HEK293 (cell line): Measurements from ENCODE around the gene RASSF8.
A peak's percentile ranks its signal among the peaks of the same experiment; 100 is the strongest.

Experiments used
- GLIS1 ChIP-seq: fragments of 450-650 bp; formaldehyde crosslinking; IDR thresholded peaks from 2 replicates; pipeline ENCODE4 v1.5.1; 2016; ENCODE audit warnings: missing biosample characterization, missing genetic modification characterization
- MYNN ChIP-seq: fragments of 450-650 bp; formaldehyde crosslinking; IDR thresholded peaks from 2 replicates; pipeline ENCODE4 v1.5.1; 2016; ENCODE audit warnings: missing biosample characterization, missing genetic modification characterization, borderline replicate concordance
- OSR2 ChIP-seq: fragments of 450-650 bp; formaldehyde crosslinking; IDR thresholded peaks from 2 replicates; pipeline ENCODE4 v1.5.1; 2016; ENCODE audit warnings: missing biosample characterization, missing genetic modification characterization
- ZEB2 ChIP-seq: fragments of 450-650 bp; formaldehyde crosslinking; IDR thresholded peaks from 2 replicates; pipeline ENCODE4 v1.5.1; 2016; ENCODE audit warnings: missing biosample characterization, missing genetic modification characterization
- ZFP41 ChIP-seq: fragments of 450-650 bp; formaldehyde crosslinking; IDR thresholded peaks from 2 replicates; pipeline ENCODE4 v1.5.1; 2016; ENCODE audit warnings: missing biosample characterization, missing genetic modification characterization, borderline replicate concordance
- ZNF48 ChIP-seq: fragments of 450-650 bp; formaldehyde crosslinking; IDR thresholded peaks from 2 replicates; pipeline ENCODE4 v1.5.1; 2016; ENCODE audit warnings: missing biosample characterization, missing genetic modification characterization
- ZNF561 ChIP-seq: fragments of 450-650 bp; IDR thresholded peaks from 2 replicates; pipeline ENCODE4 v1.5.1; 2018; ENCODE audit warnings: missing biosample characterization, missing genetic modification characterization, borderline replicate concordance
- TF ChIP-seq, protein P1 (sequence below): fragments of 450-650 bp; formaldehyde crosslinking; IDR thresholded peaks from 2 replicates; pipeline ENCODE4 v1.5.1; 2017; ENCODE audit warnings: missing biosample characterization, missing genetic modification characterization
- TF ChIP-seq, protein P2 (sequence below): fragments of 450-650 bp; formaldehyde crosslinking; IDR thresholded peaks from 2 replicates; pipeline ENCODE4 v1.5.1; 2016; ENCODE audit warnings: missing biosample characterization, missing genetic modification characterization
- TF ChIP-seq, protein P3 (sequence below): fragments of 450-650 bp; formaldehyde crosslinking; IDR thresholded peaks from 2 replicates; pipeline ENCODE4 v1.5.1; 2016; ENCODE audit warnings: missing biosample characterization, missing genetic modification characterization
- TF ChIP-seq, protein P4 (sequence below): fragments of 450-650 bp; formaldehyde crosslinking; IDR thresholded peaks from 2 replicates; pipeline ENCODE4 v1.5.1; 2016; ENCODE audit warnings: missing biosample characterization, missing genetic modification characterization
- TF ChIP-seq, protein P5 (sequence below): IDR thresholded peaks from 2 replicates; pipeline ENCODE4 v1.6.1; 2011; ENCODE audit warnings: mild to moderate bottlenecking, low read depth, low read length, borderline replicate concordance
- TF ChIP-seq, protein P6 (sequence below): fragments of 450-650 bp; formaldehyde crosslinking; IDR thresholded peaks from 2 replicates; pipeline ENCODE4 v1.5.1; 2017; ENCODE audit warnings: missing biosample characterization, missing genetic modification characterization
- TF ChIP-seq, protein P7 (sequence below): fragments of 450-650 bp; formaldehyde crosslinking; conservative IDR thresholded peaks from 2 replicates; pipeline ENCODE4 v1.5.1; 2016; ENCODE audit warnings: low read depth, missing biosample characterization, missing genetic modification characterization
- TF ChIP-seq, protein P8 (sequence below): fragments of 450-650 bp; formaldehyde crosslinking; IDR thresholded peaks from 2 replicates; pipeline ENCODE4 v1.5.1; 2016; ENCODE audit warnings: missing biosample characterization, missing genetic modification characterization, borderline replicate concordance
- TF ChIP-seq, protein P9 (sequence below): fragments of 450-650 bp; formaldehyde crosslinking; IDR thresholded peaks from 2 replicates; pipeline ENCODE4 v1.5.1; 2017; ENCODE audit warnings: missing biosample characterization, mild to moderate bottlenecking, missing genetic modification characterization, moderate library complexity
- TF ChIP-seq, protein P10 (sequence below): fragments of 450-650 bp; formaldehyde crosslinking; IDR thresholded peaks from 2 replicates; pipeline ENCODE4 v1.5.1; 2016; ENCODE audit warnings: missing biosample characterization, missing genetic modification characterization

Gene RASSF8

DNA sequence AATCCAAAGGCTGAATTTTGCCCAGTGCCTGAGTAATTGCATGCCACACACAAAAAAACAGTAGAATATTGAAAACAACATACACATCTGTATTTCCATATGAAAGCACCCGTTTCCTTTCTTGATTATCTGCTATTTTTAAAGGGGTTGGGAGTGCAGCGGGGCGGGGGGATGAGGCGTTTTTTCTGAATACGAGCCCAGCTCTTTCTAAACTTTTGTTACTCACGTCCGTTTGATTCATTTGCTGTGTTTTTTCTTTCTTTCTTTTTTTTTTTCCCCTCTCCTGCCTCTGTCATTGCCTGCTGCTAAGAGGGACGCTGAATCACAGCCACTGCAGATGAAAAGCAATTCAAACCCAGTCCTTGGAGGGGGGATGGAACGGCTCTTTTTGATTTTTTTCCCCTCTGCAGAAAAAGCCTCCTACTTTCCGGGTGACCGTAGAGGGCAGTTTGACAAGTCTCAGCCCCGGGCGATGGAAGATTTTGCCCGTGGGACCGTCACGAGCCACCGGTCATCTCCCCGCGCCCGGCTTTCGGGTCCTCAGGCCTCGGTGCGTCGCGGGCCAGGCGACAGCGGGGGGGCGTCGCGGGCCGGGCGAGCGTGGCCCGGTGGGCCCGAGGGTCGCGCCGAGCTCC is 572 bp upstream of the RASSF8 start (continued):
- TF ChIP-seq, protein P1, sequence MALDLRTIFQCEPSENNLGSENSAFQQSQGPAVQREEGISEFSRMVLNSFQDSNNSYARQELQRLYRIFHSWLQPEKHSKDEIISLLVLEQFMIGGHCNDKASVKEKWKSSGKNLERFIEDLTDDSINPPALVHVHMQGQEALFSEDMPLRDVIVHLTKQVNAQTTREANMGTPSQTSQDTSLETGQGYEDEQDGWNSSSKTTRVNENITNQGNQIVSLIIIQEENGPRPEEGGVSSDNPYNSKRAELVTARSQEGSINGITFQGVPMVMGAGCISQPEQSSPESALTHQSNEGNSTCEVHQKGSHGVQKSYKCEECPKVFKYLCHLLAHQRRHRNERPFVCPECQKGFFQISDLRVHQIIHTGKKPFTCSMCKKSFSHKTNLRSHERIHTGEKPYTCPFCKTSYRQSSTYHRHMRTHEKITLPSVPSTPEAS (tag by site-specific recombination): no peak
- no peak for TF ChIP-seq GLIS1 (tag by site-specific recombination)
- TF ChIP-seq, protein P2, sequence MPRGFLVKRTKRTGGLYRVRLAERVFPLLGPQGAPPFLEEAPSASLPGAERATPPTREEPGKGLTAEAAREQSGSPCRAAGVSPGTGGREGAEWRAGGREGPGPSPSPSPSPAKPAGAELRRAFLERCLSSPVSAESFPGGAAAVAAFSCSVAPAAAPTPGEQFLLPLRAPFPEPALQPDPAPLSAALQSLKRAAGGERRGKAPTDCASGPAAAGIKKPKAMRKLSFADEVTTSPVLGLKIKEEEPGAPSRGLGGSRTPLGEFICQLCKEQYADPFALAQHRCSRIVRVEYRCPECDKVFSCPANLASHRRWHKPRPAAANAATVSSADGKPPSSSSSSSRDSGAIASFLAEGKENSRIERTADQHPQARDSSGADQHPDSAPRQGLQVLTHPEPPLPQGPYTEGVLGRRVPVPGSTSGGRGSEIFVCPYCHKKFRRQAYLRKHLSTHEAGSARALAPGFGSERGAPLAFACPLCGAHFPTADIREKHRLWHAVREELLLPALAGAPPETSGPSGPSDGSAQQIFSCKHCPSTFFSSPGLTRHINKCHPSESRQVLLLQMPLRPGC (tag by site-specific recombination): no peak
- TF ChIP-seq, protein P3, sequence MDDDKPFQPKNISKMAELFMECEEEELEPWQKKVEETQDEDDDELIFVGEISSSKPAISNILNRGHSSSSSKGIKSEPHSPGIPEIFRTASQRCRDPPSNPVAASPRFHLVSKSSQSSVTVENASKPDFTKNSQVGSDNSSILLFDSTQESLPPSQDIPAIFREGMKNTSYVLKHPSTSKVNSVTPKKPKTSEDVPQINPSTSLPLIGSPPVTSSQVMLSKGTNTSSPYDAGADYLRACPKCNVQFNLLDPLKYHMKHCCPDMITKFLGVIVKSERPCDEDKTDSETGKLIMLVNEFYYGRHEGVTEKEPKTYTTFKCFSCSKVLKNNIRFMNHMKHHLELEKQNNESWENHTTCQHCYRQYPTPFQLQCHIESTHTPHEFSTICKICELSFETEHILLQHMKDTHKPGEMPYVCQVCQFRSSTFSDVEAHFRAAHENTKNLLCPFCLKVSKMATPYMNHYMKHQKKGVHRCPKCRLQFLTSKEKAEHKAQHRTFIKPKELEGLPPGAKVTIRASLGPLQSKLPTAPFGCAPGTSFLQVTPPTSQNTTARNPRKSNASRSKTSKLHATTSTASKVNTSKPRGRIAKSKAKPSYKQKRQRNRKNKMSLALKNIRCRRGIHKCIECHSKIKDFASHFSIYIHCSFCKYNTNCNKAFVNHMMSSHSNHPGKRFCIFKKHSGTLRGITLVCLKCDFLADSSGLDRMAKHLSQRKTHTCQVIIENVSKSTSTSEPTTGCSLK (tag by site-specific recombination): no peak
- TF ChIP-seq, protein P4, sequence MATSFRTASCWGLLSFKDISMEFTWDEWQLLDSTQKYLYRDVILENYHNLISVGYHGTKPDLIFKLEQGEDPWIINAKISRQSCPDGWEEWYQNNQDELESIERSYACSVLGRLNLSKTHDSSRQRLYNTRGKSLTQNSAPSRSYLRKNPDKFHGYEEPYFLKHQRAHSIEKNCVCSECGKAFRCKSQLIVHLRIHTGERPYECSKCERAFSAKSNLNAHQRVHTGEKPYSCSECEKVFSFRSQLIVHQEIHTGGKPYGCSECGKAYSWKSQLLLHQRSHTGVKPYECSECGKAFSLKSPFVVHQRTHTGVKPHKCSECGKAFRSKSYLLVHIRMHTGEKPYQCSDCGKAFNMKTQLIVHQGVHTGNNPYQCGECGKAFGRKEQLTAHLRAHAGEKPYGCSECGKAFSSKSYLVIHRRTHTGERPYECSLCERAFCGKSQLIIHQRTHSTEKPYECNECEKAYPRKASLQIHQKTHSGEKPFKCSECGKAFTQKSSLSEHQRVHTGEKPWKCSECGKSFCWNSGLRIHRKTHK (tag by site-specific recombination): no peak
- peak; percentile 79; the same call in 1 of the 2 replicates for TF ChIP-seq ZNF561
- TF ChIP-seq ZEB2 (tag by site-specific recombination): peak; percentile 26; the same call in 1 of the 2 replicates
- TF ChIP-seq, protein P5, sequence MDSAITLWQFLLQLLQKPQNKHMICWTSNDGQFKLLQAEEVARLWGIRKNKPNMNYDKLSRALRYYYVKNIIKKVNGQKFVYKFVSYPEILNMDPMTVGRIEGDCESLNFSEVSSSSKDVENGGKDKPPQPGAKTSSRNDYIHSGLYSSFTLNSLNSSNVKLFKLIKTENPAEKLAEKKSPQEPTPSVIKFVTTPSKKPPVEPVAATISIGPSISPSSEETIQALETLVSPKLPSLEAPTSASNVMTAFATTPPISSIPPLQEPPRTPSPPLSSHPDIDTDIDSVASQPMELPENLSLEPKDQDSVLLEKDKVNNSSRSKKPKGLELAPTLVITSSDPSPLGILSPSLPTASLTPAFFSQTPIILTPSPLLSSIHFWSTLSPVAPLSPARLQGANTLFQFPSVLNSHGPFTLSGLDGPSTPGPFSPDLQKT: no peak
- no peak for TF ChIP-seq ZFP41 (tag by site-specific recombination)
- TF ChIP-seq, protein P6, sequence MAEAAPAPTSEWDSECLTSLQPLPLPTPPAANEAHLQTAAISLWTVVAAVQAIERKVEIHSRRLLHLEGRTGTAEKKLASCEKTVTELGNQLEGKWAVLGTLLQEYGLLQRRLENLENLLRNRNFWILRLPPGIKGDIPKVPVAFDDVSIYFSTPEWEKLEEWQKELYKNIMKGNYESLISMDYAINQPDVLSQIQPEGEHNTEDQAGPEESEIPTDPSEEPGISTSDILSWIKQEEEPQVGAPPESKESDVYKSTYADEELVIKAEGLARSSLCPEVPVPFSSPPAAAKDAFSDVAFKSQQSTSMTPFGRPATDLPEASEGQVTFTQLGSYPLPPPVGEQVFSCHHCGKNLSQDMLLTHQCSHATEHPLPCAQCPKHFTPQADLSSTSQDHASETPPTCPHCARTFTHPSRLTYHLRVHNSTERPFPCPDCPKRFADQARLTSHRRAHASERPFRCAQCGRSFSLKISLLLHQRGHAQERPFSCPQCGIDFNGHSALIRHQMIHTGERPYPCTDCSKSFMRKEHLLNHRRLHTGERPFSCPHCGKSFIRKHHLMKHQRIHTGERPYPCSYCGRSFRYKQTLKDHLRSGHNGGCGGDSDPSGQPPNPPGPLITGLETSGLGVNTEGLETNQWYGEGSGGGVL (tag by site-specific recombination): no peak; the same call in 1 of the 2 replicates
- TF ChIP-seq, protein P7, sequence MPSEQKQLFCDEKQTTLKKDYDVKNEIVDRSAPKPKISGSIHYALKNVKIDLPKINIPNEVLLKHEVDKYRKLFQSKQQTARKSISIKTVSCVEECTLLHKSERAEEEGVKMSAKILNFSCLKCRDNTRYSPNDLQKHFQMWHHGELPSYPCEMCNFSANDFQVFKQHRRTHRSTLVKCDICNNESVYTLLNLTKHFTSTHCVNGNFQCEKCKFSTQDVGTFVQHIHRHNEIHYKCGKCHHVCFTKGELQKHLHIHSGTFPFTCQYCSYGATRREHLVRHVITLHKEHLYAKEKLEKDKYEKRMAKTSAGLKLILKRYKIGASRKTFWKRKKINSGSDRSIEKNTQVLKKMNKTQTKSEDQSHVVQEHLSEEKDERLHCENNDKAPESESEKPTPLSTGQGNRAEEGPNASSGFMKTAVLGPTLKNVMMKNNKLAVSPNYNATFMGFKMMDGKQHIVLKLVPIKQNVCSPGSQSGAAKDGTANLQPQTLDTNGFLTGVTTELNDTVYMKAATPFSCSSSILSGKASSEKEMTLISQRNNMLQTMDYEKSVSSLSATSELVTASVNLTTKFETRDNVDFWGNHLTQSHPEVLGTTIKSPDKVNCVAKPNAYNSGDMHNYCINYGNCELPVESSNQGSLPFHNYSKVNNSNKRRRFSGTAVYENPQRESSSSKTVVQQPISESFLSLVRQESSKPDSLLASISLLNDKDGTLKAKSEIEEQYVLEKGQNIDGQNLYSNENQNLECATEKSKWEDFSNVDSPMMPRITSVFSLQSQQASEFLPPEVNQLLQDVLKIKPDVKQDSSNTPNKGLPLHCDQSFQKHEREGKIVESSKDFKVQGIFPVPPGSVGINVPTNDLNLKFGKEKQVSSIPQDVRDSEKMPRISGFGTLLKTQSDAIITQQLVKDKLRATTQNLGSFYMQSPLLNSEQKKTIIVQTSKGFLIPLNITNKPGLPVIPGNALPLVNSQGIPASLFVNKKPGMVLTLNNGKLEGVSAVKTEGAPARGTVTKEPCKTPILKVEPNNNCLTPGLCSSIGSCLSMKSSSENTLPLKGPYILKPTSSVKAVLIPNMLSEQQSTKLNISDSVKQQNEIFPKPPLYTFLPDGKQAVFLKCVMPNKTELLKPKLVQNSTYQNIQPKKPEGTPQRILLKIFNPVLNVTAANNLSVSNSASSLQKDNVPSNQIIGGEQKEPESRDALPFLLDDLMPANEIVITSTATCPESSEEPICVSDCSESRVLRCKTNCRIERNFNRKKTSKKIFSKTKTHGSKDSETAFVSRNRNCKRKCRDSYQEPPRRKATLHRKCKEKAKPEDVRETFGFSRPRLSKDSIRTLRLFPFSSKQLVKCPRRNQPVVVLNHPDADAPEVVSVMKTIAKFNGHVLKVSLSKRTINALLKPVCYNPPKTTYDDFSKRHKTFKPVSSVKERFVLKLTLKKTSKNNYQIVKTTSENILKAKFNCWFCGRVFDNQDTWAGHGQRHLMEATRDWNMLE: no peak
- TF ChIP-seq OSR2: no peak
- TF ChIP-seq, protein P8, sequence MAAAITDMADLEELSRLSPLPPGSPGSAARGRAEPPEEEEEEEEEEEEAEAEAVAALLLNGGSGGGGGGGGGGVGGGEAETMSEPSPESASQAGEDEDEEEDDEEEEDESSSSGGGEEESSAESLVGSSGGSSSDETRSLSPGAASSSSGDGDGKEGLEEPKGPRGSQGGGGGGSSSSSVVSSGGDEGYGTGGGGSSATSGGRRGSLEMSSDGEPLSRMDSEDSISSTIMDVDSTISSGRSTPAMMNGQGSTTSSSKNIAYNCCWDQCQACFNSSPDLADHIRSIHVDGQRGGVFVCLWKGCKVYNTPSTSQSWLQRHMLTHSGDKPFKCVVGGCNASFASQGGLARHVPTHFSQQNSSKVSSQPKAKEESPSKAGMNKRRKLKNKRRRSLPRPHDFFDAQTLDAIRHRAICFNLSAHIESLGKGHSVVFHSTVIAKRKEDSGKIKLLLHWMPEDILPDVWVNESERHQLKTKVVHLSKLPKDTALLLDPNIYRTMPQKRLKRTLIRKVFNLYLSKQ: no peak
- TF ChIP-seq, protein P9, sequence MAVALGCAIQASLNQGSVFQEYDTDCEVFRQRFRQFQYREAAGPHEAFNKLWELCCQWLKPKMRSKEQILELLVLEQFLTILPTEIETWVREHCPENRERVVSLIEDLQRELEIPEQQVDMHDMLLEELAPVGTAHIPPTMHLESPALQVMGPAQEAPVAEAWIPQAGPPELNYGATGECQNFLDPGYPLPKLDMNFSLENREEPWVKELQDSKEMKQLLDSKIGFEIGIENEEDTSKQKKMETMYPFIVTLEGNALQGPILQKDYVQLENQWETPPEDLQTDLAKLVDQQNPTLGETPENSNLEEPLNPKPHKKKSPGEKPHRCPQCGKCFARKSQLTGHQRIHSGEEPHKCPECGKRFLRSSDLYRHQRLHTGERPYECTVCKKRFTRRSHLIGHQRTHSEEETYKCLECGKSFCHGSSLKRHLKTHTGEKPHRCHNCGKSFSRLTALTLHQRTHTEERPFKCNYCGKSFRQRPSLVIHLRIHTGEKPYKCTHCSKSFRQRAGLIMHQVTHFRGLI: no peak
- TF ChIP-seq ZNF48 (tag by site-specific recombination): no peak
- TF ChIP-seq, protein P10, sequence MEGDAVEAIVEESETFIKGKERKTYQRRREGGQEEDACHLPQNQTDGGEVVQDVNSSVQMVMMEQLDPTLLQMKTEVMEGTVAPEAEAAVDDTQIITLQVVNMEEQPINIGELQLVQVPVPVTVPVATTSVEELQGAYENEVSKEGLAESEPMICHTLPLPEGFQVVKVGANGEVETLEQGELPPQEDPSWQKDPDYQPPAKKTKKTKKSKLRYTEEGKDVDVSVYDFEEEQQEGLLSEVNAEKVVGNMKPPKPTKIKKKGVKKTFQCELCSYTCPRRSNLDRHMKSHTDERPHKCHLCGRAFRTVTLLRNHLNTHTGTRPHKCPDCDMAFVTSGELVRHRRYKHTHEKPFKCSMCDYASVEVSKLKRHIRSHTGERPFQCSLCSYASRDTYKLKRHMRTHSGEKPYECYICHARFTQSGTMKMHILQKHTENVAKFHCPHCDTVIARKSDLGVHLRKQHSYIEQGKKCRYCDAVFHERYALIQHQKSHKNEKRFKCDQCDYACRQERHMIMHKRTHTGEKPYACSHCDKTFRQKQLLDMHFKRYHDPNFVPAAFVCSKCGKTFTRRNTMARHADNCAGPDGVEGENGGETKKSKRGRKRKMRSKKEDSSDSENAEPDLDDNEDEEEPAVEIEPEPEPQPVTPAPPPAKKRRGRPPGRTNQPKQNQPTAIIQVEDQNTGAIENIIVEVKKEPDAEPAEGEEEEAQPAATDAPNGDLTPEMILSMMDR (tag by site-specific recombination): 0 out of 2 replicates have a peak, but pooled peaks have one; percentile 7
- no peak for TF ChIP-seq MYNN (tag by site-specific recombination)
